ENCODE measurements around the gene OPN4. TPM values are rescaled to one million over a fixed set of nuclear protein-coding genes. Genes with fewer than 3 reads are reported as not detected.

OPN4 gene
- polyA plus RNA-seq, 1 of the 3 experiments (the other 2 are of a cell fraction): 0.03 TPM

- H3K9me2 ChIP-seq: no peaks in the 10 kb centered on the region
- H3K79me2 ChIP-seq (ENCODE audit: insufficient read depth): no peaks in the 10 kb centered on the region
- H3K4me2 ChIP-seq: no peak overlapping the region
- no peaks in the 10 kb centered on the region for H3K27me3 ChIP-seq (ENCODE audit: insufficient read depth)
- no peak overlapping the region for H3K27ac ChIP-seq (ENCODE audit: low read depth in 2 of 2, low read length in 1 of 2)
- ChIA-PET POLR2A (no interaction called here), CTCF (no interaction called here)
- no peak overlapping the region for H3K4me3 ChIP-seq (ENCODE audit: low read depth in 2 of 2, low read length in 1 of 2)
- TF ChIP-seq RAD21 (IDR thresholded peaks at IDR 0.05; ENCODE audit: low read length): no peak
- TF ChIP-seq NRF1 (IDR thresholded peaks at IDR 0.05; ENCODE audit: low read depth, low read length): no peak
- TF ChIP-seq MAX (IDR thresholded peaks at IDR 0.05; ENCODE audit: low read depth): no peak
- no peak for TF ChIP-seq CTCF (IDR thresholded peaks at IDR 0.05)
- TF ChIP-seq FOXM1 (IDR thresholded peaks at IDR 0.05; ENCODE audit: low read depth): no peak
- TF ChIP-seq FOSL2 (IDR thresholded peaks at IDR 0.05; ENCODE audit: borderline replicate concordance, low read depth): no peak
- no peak for TF ChIP-seq YY1 (IDR thresholded peaks at IDR 0.05; ENCODE audit: low read depth)
- no peak for TF ChIP-seq JUND (IDR thresholded peaks at IDR 0.05)
- TF ChIP-seq SIN3A (IDR thresholded peaks at IDR 0.05; ENCODE audit: borderline replicate concordance, low read depth, low read length): no peak
- no peak for TF ChIP-seq ZBTB33 (IDR thresholded peaks at IDR 0.05; ENCODE audit: borderline replicate concordance, low read depth)
- TF ChIP-seq RCOR1 (IDR thresholded peaks at IDR 0.05; ENCODE audit: low read length): no peak
- no peak for TF ChIP-seq NFIC (IDR thresholded peaks at IDR 0.05; ENCODE audit: borderline replicate concordance)
- no peak for TF ChIP-seq TCF12 (IDR thresholded peaks at IDR 0.05)
- TF ChIP-seq POLR2AphosphoS5 (IDR thresholded peaks at IDR 0.05; ENCODE audit: low read depth, low read length): no peak
- no peak for TF ChIP-seq TEAD4 (IDR thresholded peaks at IDR 0.05; ENCODE audit: borderline replicate concordance, insufficient read depth)
- no peak for TF ChIP-seq RXRA (IDR thresholded peaks at IDR 0.05; ENCODE audit: borderline replicate concordance, low read depth)
- TF ChIP-seq REST (IDR thresholded peaks at IDR 0.05; ENCODE audit: low read depth, low read length): no peak
- no peak for TF ChIP-seq IRF3 (IDR thresholded peaks at IDR 0.05; ENCODE audit: low read depth, low read length)
- H3F3A ChIP-seq (replicated peaks; ENCODE audit: insufficient read depth): no peaks in the 10 kb centered on the region
- no peak overlapping the region for H2AFZ ChIP-seq (ENCODE audit: low read depth)
- peak; percentile 5 for DNase-seq
- H3K9ac ChIP-seq: no peak overlapping the region
- 75% methylated on average over 2 of the region's 3 CpGs for WGBS (ENCODE audit: low lambda C conversion rate)
- H4K20me1 ChIP-seq (ENCODE audit: insufficient read depth): no peaks in the 10 kb centered on the region
- H3K9me3 ChIP-seq: no peaks in the 10 kb centered on the region
- no peaks in the 10 kb centered on the region for H3K4me1 ChIP-seq (ENCODE audit: control insufficient read depth in 1 of 2, insufficient read depth in 2 of 2, low read depth in 1 of 2, low read length in 1 of 2)
- no peaks in the 10 kb centered on the region for H3K36me3 ChIP-seq (replicated peaks in 1 of 2; ENCODE audit: control insufficient read depth in 1 of 2, insufficient read depth in 2 of 2, low read length in 1 of 2)
These were observed 1.2 kb downstream of the OPN4 start for GRCh38 chr10:86655596-86655995.
